D721Med (cell line): ENCODE measurements around the gene GOSR1.

Source experiments
- DNase-seq: peaks from one replicate; pipeline ENCODE4 v3.0.0; 2011; ENCODE audit warnings: low spot score; ENCODE audit not compliant: insufficient read length
- FAIRE-seq: peaks from 2 replicates; lab custom pipeline; 2011; peaks lifted over from hg19 to GRCh38; lab: Jason Lieb, UNC
- CTCF ChIP-seq: IDR thresholded peaks from 2 replicates; pipeline ENCODE4 v1.5.1; 2012; ENCODE audit warnings: mild to moderate bottlenecking, control low read depth; ENCODE audit not compliant: insufficient read depth; ENCODE audit errors: missing control alignments

The GOSR1 gene

GRCh38 chr17:30475206-30475605 is 2.0 kb upstream of the GOSR1 start:
- FAIRE-seq (no peak), DNase-seq (no peak)
- TF ChIP-seq CTCF: no peak

- FAIRE-seq (no peak), DNase-seq (no peak)
Observed at GRCh38 chr17:30476726-30477082, 504 bp upstream of the GOSR1 start.

GRCh38 chr17:30477774-30478115 is 537 bp downstream of the GOSR1 start:
- DNase-seq: no peak

More at GRCh38 chr17:30476726-30477082, 504 bp upstream of the GOSR1 start:
- no peak for TF ChIP-seq CTCF

GRCh38 chr17:30482555-30482954 is 5.3 kb downstream of the GOSR1 start:
- no peak for TF ChIP-seq CTCF
- DNase-seq (no peak), FAIRE-seq (no peak)

More at GRCh38 chr17:30477774-30478115, 537 bp downstream of the GOSR1 start:
- no peak for FAIRE-seq
- TF ChIP-seq CTCF: no peak

GRCh38 chr17:30483159-30483558 is 6.0 kb downstream of the GOSR1 start:
- TF ChIP-seq CTCF: no peak
- FAIRE-seq (no peak), DNase-seq (no peak)

- FAIRE-seq: no peak
- no peak for DNase-seq
- TF ChIP-seq CTCF: no peak
Observed at GRCh38 chr17:30493780-30494179, 16.6 kb downstream of the GOSR1 start.

GRCh38 chr17:30495586-30495985 is 18.4 kb downstream of the GOSR1 start:
- FAIRE-seq (no peak), DNase-seq (no peak)
- TF ChIP-seq CTCF: no peak
